NCI-H2227 (cell line): ENCODE data around the gene FIS1.
A peak's percentile ranks its signal among the peaks of the same experiment; 100 is the strongest.
"Not testable (repeated sequence)": the region's sequence is repeated elsewhere in the genome, so short reads cannot be mapped to it uniquely, and the experiment has no call there.

Experiments
- DNase-seq: peaks from one replicate; lab custom pipeline; 2025; ENCODE audit not compliant: unreplicated experiment; lab: John Stamatoyannopoulos, UW

Gene FIS1

DNA sequence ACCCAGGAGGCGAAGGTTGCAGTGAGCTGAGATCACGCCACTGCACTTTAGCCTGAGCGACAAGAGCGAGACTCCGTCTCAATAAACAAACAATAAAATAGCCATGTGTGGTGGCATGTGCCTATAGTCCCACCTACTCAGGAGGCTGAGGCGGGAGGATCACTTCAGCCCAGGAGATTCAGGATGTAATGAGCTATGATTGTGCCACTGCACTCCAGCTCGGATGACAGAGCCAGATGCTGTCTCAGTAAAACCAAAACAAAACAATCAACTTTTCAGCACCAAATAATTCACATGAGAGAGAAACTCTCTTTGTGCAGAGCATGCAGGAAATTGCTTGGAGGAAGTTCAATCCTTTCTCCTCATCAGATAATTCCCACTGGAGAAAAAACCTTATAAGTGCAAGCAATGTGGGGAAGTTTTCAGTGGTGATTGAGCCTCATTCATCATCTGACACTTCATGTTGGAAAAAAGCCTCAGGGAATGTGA, 13.4 kb upstream of the FIS1 start:
- no peak for DNase-seq

DNA sequence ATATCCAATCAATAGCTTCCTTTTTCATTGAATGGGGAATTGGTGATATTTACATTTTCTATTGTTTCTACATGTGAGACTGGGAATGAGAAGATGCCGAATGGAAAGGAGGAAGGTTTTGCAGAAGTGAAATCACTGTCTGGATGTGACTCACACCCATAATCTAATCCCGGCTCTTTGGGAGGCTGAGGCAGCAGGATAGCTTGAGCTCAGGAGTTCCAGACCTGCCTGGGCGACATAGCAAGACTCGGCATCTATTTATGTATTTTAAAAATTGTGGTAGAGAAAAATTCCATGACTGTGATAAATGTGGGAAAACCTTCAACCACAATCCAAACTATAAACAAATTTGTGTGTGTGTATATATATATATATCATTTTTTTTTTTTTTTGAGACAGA, 10.9 kb upstream of the FIS1 start:
- no peak for DNase-seq

DNA sequence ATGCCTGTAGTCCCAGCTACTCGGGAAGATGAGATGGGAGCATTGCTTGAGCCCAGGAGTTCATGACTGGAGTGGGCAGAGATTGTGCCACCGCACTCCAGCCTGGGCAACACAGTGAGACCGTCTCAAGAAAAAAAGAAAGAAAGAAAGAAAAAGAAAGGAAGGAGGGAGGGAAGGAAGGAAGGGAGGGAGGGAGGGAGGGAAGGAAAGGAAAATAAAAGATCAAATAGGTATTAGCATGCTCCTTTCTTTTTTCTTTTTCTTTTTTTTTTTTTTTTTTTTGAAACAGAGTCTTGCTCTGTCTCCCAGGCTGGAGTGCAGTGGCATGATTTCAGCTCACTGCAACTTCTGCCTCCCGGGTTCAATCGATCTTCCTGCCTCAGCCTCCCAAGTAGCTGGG, 8.3 kb upstream of the FIS1 start:
- DNase-seq = not testable (repeated sequence)

DNA sequence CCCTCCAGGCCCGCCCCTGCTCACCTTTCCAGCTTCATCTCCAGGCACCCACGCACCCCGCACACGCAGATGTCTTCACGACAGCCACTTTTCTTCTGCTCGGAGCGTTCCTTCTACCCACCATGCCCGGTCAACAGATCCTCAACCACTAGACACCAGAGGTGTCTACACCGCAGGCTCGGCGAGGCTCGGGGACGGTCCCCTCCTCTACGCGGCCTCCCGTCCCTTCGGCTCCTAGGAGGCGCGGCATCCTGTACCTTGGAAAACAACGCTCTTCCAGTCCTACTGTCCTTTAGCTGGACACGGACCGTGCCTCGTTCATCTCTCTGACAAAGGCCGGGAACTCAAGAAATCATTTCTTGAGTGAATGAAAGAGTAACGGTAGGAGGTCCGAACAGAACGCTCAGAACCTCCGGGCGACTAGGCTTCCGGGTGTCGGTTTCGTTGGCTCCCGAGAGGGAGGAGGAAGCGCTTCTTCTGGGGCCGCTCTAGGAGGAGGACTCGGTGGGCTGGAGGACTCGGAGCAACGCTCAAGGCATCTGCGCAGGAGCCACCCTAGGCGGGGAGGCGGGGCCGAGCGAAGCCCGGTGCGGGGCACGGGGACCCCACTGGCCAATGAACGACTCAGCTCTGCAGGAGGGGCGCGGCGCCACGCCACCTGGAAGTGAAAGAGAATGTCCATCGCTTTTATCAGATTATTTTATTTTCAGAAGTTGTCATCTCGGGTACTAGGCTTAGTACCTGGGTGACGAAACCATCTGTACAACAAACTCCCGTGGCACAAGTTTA, 7.2 kb upstream of the FIS1 start:
- DNase-seq = peak; percentile 100

DNA sequence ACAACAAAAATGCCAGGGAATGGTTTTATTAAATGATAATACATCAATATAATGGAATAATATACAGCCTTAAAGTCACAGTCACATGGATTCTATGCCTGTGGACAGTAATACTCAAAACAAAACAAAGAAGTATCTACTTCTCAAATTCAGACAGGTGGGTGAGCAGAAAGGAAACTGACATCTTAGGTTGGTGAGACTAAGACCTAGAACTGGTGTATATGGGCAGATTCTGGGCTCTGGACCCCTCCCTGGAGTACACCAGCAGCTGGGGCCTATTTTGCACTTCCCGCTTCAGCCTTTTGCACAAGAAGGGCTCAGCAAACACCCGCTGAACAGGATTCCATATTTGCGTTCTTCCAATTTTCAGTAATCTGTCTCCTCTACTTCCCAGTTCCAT, 5.4 kb upstream of the FIS1 start:
- DNase-seq = no peak

DNA sequence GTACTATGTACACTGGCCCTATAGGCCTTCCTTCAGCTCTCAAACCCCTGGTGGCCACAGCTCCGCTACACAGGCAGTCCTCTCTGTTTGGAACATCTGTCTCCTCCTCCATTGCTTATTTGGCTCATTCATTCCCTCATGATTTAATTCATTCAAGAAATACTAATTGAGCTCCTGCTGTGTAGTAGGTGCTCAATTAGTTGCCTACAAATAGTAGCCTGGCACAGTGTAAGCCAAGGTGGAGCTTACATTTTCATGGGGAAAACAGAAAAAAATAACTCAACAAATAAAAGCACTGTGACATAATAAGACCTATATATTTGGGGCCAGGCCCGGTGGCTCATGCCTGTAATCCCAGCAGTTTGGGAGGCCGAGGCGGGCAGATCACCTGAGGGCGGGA, 3.4 kb upstream of the FIS1 start:
- no peak for DNase-seq

DNA sequence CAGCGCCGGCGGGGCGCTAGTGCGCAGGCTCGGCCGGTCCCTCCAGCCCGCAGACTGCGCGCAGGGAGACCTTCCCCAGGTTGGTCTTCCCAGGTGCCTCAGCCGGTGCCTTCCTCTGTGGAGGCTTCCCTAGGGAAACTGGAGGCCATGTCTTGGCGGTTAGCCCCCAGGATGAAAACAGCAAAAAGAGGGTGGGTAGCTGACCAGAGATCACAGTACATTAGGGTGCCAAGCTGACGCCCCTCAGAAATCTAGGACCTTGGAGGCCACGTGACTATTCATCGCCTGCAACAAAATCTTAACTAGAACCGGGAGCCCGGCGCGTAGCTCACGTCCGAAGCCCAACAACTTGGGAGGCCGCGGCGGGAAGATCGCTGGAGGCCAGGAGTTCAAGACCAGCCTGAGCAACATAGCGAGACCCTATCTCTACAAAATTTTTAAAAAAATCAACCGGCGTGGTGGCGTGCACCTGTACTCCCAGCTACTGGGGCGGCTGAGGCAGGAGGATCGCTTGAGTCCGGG, 327 bp upstream of the FIS1 start:
- DNase-seq = no peak

DNA sequence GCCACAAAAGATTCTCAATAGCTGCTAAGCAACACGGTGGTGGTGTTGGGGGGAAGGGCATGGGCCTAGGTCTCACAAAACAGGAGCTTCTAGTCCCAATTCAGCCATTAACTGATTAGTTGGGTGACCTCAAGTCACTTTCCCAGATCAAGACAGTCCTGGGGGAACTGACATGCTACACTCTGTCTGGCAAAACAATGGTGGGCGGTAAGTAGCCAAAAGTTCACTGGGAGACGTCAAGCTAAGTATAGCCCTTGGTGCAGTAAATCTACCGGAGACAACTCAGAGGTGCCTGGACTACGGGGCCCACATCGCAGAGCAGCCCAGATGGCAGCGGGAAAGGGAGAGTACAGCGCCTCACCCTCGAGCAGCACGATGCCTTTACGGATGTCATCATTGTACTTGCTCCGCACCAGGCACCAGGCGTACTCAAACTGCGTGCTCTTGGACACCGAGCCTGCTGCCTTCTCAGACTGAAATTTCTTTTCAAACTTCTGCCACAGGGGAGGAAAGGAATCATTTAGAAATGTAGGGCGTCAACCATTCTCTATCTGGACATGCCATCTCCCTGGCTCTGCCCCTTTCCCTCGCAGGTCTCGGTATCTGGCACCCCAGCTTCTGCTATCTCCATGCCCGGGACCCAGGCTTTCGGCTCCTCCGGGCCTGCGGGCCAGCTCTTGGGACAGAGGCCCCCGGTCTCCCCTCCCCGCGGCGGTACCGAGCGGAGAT, 1.1 kb downstream of the FIS1 start:
- peak; percentile 39 for DNase-seq

DNA sequence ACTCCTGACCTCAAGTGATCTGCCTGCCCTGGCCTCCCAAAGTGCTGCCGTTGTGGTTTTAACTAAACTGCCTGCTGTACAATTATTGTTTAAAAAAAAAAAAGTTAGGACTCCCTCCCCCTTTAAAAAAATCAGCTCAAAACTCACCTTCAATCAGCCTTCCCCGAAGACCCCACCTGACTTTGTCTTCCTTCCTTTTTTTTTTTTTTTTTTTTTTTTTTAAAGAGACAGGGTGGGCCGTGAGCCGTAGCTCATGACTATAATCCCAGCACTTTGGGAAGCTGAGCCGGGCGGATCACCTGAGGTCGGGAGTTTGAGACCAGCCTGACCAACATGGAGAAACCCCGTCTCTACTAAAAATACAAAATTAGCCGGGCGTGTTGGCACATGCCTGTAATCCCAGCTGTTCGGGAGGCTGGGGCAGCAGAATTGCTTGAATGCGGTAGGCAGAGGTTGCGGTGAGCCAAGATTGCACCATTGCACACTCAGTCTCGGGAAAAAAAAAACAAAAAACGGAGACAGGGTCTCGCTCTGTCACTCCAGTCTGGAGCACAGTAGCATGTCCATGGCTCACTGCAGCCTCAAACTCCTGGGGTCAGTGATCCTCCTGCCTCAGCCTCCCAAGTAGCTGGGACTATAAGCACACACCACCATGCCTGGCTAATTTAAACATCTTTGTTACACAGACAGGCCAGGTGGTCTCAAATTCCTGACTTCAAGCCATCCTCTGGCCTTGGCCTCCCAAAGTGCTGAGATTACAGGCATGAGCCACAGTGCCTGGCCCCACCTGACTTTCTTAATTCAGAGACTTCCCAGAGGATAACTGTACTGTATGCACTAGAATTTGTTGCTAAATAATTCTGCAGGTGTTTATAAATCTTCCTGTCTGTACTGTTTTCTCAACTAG, 3.2 kb downstream of the FIS1 start:
- no peak for DNase-seq

DNA sequence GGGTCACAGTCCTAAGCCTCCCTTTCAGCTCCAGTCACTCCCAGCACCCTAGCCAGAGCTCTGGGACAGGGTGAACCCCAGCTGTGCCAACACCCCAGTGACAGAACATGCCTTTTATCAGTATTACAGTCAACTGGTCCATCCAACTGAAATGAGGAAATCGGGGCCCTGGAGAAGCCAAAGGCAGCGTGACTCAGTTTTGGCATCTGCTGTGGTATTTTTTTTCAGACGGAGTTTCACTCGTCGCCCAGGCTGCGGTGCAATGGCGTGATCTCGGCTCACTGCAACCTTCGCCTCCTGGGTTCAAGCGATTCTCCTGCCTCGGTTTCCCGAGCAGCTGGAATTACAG, 3.9 kb downstream of the FIS1 start:
- no peak for DNase-seq

DNA sequence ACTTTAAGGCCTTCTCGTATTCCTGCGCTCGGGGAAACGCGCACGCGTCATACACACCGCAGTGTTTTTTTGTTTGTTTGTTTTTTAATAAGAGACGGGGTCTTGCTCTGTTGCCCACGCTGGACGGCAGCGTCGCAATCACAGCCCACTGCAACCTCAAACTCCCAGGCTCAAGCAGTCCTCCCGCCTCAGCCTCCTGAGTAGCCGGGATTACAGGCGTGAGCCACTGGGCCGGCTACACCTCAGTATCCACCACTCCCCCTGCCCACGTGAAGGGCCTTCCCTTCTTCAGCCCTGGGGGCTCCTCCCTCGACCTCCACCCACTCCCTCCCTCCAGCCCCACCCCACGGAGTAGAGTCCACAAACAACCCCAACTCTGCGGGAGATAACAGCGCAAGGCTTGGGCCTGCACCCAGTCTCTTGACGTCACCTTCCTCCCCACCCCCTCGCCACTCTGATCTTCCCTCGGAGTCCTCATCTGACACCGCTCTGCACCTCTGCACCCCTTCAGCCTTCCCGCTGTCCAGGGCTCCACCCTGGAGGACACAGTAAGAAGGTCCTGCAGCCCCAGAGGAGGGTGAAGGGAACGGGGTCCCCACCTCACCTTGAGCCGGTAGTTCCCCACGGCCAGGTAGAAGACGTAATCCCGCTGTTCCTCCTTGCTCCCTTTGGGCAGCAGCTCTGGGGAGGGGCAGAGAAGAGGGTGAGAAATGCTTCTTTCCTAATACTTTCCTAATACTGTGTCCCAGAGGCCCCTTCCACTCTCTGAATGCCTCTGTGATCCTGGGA, 4.5 kb downstream of the FIS1 start:
- DNase-seq = no peak

DNA sequence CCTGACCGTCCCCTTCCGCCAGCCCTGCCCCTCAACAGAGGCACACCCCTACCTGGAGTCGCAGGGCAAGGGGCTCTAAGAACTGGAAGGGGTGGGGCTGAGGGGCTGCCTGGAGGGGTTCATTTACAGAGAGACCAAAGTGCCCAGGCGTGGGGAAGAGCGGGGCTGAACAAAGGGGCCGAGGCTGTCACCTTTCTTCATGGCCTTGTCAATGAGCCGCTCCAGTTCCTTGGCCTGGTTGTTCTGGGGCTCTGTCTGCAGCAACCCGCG, 5.0 kb downstream of the FIS1 start:
- DNase-seq = no peak

DNA sequence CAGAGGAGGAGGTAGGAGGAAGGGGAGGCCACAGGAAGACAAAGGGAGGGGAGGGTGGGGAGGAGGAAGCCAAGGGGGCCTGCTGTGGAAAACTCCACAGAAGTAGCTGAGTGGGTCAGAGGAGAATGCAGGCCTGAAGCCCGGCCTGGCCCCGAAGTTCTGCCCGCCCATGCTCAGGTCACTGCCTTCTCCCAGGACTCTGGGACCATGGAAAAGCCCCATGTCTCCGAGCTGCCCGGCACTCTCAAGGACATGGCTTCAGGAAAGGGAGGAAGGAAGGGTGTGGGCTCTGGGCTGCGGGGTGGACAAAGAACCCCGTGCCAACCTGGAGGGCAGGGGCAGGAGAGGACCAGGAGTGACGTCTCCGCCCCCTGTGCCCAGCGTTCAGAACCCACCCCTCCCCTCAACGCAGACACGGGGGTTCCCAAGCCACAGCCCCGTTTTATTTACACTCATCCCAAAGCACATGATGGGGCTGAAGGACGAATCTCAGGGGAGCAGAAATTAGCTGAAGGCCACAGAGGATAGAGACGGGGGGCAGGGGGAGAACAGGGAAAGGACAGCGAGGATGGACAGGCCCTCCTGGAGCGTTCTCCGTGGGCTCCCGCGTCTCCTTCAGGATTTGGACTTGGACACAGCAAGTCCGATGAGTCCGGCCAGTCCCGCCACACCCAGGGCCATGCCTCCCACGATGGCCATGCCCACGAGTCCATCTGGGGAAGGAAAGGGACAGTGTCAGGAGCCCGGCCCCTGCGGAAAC, 5.5 kb downstream of the FIS1 start:
- DNase-seq = no peak

DNA sequence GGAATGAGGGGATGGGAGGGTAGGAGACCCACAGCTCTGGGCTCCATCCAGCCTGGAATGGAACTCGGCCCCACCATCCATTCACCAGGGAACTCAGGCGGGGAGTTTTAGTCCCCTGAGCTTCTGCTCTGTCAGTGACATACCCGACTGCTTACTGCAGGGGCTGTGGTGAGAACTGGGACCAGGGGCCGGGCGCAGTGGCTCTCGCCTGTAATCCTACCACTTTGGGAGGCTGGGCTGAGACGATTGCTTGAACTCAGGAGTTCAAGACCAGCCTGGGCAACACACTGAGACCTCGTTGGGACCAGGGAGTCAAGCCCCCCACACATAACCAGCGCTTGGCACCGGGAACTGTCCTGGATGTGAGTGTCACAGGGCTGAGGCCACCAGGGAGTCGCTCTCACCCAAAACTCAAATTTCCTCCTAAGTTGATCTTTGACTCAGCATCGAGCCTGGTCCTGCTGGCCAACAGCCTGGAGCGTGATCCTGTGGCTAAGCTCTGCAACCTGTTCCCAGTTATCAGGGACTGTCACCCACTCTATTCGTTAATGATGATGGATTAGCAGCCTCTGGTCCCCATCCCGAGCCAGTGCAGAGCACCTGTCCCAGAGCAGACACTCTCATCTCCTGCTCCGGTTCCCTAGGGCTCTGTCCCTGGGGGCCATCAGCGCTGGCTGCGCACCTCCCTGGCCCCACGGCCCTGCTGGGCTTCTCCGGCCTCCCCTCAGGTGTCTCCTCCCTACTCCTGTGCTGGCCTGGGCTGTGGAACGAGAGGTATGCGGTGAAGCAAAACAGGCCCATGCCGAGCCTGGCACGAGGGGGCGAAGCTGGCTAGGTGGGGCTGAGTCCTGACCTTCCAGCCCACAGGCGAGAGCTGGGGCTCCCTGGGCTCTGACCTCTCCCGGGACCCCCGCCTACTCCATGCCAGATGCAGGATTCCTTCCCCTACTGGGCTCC, 6.4 kb downstream of the FIS1 start:
- no peak for DNase-seq

DNA sequence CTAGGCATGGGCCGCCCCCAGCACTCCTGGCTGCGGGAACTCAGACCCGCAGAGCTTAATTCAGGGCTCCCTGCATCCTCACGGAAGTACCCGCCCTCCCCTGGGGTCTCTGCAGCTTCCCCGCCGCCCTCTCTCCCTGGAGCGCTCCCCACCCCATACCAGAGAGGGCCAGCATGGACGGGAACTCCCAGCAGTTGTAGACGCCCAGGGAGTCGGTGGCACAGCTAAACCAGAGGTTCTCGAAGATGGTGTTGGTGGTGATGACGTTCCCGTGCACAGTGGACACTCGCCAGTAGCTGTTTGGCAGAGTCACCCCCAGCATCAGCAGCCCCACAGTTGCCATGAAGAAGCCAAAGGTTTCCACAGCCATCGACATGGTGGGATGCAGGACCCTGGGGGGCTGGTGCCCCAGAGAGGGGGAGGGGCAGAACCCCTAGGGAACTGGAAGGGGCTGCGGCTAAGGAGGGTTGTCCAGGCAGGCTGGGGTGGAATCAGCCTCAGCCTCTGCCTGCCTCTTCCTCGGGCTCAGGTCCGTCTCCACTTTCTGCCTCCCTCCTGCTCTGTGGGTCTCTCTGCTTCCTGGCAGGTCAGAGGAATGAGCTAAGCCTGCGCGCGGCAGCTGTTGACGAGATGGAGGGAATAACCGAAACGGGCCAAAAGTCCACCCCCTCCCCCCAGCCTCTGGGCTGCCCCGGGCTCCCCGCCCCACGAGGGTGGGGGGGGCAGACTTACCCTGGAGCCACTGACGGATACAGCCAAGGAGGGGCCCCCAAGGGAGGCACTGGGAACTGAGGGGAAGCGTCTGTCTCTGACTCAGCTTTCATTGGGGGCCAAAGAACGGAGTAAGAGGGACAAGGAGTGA, 7.4 kb downstream of the FIS1 start, which contains the start of gene CLDN15:
TSS of gene CLDN15 (minus strand) at position 597 of the 862 bp plus-strand sequence. CDS start at position 376, 221 bp downstream.
- DNase-seq = no peak

DNA sequence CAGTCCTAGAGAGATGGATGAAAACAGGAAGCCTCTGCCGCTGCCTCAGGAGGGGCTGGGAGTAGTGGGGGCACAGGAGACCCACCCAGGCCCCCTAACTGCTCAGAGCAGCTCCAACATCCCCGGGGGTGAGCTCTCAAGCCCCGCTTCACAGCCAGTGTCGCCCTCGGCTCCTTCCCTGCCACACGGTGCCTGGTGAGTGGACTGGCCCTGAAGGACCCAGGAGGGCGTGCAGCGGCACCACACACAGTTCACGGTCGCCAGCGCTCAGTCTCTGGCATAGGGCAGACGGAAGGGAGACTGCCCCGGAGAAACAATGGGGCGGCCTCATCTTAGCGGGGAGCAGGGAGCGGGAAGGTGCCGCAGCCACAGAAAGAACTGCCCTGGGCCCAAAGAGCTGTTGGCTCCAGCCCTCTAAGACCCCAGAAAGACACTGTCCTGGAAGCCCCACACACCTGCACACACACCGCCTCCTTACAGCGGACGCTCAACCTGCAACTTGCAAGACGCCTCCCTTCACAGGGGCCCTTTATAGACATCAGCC, 8.5 kb downstream of the FIS1 start:
- DNase-seq = no peak

DNA sequence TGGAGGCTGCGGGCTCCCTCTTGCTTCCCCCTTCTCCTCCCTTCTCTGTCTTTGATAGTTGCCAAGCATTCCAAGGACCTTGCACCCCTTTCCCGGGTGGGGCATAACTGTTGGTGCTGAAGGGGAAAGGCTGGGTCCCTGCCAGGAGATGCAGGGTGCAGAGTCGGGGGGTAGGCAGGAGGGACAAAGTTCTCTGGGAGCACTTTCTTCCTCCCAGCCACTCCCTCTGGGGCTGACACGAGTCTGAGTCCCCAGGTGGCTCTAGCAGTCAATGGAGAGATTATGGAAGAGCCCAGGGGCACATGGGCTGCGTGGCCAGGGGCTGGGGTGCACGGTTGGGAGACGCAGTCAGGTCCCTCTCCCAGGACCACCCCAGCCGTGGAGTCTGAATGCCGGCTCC, 9.4 kb downstream of the FIS1 start:
- DNase-seq = no peak

DNA sequence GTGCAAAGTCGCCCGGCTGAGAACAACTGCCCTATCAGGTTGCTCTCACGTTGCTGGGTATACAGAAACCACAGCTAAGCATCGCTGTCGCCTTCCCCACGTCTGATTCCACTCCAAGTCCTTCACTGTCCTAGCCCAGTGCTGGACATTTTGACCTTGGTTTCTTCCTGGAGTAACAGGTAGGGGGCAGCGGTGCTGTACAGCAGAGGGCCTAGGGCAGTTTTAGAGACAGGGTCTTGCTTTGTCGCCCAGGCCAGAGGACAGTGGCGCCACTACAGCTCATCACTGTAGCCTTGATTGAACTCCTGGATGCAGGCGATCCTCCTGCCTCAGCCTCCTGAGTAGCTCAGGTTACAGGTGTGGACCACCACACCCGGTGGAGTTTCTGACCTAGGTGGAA, 9.8 kb downstream of the FIS1 start:
- DNase-seq = no peak
